ENCODE results near the gene FNBP1L.

Gene FNBP1L

GRCh38 chr1:93592551-93592949 is 144.6 kb downstream of the FNBP1L start:
- DNase-seq (ENCODE audit: low read depth in 2 of 2), result no peak

- no peak for DNase-seq (ENCODE audit: low read depth in 2 of 2)
These were observed 146.1 kb downstream of the FNBP1L start for GRCh38 chr1:93593854-93594602.

DNA sequence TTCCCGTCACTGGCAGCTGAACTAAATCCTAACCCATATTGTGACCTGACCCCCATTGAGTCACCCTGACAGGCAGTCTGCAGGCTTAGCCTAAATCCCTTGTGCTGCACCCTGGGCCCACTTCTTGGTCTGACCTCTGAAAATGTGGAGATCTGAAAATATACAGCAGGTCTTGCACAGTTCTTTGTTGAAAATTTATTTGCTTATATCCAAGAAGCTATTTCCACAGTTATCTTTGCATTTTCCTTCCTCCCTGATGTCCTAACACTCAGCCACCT is 146.6 kb downstream of the FNBP1L start:
- DNase-seq (ENCODE audit: low read depth in 2 of 2), result no peak

DNA sequence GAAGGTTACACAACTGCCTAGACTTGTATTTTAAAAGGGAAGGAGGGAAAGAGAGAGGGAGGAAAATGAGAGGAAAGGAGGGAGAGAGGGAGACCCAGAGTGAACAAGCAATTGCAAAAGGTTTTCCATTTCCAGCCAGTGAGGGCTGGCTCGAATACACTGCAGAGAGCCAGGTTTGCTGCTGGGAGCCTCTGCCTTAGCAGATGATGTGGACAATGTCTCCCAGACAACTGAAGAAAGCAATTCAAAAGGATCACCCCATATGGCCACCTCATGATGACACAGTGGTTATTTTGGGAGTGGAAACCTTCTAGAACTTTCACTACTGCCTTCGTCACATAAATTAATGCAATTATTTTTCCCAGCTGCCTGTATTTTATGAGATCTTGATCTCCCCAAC is 147.3 kb downstream of the FNBP1L start:
- DNase-seq (ENCODE audit: low read depth in 2 of 2), result no peak

- no peak for DNase-seq (ENCODE audit: low read depth in 2 of 2)
These were observed 147.8 kb downstream of the FNBP1L start for GRCh38 chr1:93595743-93596142.

DNA sequence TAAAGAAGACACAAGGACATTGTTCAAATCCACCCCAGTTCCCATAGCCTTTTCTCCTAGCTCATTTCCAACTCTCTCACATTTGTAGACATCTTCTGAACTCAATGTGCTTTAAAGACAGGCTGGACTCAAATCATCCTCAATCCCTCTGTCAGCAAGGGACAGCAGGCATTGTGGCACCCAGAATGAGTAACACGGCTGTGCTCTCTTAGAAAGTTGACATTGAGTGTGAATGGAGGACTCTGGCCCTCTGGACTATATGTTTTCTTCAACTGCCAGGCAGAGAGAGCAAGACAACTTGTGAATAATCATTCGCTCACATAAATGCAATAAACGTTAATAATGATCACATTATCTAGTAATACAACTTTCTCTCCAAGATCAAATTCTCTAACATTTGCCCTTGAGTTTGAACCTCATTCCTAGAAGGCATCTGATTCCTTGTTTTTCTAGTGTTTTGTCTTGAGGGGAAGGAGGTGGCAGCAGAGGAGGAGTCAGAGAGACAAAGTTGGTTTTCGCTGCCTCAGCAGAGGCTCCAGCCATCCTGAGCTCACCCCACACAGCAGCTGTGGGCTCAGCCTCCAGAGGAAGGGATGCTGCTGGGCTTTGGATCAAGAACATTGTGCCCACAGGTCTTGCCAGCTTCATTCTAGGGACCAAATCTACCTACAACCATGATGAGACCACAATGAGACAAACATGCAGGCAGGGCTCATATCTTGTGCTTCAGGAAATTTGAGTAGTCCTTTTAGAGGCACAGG is 148.6 kb downstream of the FNBP1L start:
- DNase-seq (ENCODE audit: low read depth in 2 of 2), result no peak

GRCh38 chr1:93597709-93598108 is 149.8 kb downstream of the FNBP1L start:
- DNase-seq (ENCODE audit: low read depth in 2 of 2), result no peak

- DNase-seq (ENCODE audit: low read depth in 2 of 2), result no peak
These were observed 150.5 kb downstream of the FNBP1L start for GRCh38 chr1:93598396-93598795.

- DNase-seq (ENCODE audit: low read depth in 2 of 2), result no peak
These were observed 151.0 kb downstream of the FNBP1L start for GRCh38 chr1:93598861-93599439.

DNA sequence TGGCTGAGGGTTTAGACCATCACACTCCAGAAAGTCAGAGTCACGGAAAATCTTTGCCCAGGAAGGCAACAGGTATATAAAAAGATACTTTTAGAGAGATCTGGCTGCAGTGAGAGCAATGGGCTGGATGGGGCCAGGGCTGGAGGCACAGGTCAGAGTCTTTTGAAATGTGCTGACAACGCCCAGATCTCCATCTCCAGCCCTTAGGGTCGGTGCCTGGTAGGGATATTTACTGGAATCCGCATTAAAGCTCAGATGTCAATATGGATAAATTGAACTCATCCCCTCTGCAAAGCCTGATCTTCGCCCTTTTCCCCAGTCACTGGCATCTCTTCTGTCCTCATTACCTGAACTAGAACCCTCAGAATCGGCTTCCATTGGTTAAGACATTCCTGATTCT is 151.6 kb downstream of the FNBP1L start:
- DNase-seq (ENCODE audit: low read depth in 2 of 2), result no peak

GRCh38 chr1:93600663-93601062 is 152.7 kb downstream of the FNBP1L start:
- DNase-seq (ENCODE audit: low read depth in 2 of 2), result no peak

DNA sequence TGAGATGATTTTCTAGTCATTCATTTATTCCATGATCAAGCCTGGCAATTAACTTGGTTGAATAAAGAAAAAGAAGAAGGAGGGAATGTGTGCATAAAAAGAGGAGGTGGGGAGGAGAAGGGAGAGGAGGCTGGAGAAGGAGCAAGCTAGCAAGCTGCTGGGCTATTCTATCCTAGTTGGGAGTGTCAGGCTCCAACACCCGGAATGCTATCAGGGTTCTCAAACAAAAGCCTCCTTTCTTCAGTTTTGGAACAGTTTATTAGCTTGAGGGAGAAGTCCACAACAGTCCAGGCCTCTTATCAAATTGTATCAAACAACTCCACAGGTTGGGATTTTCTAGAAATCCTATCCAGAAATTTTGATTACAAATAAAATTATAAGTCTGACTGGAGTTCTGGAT is 153.8 kb downstream of the FNBP1L start:
- no peak for DNase-seq (ENCODE audit: low read depth in 2 of 2)

- DNase-seq (ENCODE audit: low read depth in 2 of 2), result no peak
These were observed 154.2 kb downstream of the FNBP1L start for GRCh38 chr1:93602101-93602500.

DNA sequence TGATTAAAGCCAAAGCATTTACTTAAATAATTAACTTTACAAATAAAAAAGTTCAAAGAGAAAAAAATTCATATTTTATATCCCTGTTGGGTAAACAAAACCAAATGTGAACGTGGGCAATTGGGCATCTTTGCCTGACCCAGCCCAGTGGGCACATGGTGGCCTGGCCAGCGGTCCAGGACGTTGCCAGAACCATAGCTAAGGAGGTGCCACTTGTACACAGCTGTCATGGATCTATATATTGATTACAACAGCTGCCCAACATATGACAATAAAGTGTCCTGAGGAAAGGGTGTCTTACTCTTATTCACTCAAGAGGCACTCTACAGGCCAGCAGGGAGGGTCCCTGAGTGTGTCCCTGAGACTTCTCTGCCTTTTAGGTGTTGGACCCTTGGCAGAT is 155.2 kb downstream of the FNBP1L start:
- DNase-seq (ENCODE audit: low read depth in 2 of 2), result no peak

- no peak for DNase-seq (ENCODE audit: low read depth in 2 of 2)
These were observed 155.7 kb downstream of the FNBP1L start for GRCh38 chr1:93603601-93604000.

Measured in activated CD8-positive, alpha-beta memory T cell treated with anti-CD3 and anti-CD28 coated beads for 4 hours (primary cell).